Measurements from ENCODE around the gene ELP1.
"Not testable (repeated sequence)": the region's sequence is repeated elsewhere in the genome, so short reads cannot be mapped to it uniquely, and the experiment has no call there.

The ELP1 gene

DNA sequence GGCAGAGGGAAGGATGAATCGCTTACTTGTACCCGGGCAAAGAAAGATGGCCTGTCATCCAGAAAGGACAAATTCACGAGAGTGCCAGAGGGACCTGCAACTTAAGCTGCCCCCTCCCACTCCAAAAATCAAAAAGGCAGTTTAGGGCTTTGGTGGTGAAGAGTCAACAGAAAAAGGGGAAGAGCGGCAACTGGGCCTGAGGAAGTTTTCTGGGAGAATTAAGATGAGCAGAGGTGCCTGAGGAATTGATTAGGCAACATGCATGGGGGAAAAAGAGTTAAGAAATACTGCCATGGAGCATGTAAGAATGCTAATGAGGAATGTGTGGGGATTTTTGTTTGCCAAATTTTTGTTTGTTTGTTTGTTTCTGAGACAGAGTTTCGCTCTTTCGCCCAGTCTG lies 76.4 kb downstream of the ELP1 start:
- DNase-seq (ENCODE audit: extremely low read depth in 1 of 2, low read depth in 1 of 2) = no peak

DNA sequence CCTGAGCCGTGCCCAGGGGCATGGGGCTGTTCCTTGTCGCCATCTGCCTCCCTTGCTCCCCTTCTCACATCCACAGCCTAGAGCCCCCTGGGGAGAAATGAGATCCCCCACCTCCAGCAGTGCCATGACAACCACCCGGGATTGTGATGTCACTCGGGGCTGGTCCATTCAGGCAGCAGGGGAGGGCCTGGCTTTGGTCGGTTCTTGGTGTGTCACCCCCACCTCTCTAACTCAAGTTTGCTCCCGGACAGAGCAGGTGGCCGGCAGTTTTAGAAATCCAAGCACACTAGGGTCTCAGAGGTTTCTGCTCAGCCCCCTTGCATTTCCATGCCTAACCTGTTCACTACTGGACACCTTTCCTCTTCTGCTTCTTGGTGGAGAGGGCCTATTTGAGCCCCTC lies 78.0 kb downstream of the ELP1 start, which contains the start of gene ACTL7B:
Gene ACTL7B (minus strand): TSS at position 99 of the 400 bp plus-strand sequence. CDS start 56 bp downstream, at position 43.
- no peak for DNase-seq (ENCODE audit: extremely low read depth in 1 of 2, low read depth in 1 of 2)

DNA sequence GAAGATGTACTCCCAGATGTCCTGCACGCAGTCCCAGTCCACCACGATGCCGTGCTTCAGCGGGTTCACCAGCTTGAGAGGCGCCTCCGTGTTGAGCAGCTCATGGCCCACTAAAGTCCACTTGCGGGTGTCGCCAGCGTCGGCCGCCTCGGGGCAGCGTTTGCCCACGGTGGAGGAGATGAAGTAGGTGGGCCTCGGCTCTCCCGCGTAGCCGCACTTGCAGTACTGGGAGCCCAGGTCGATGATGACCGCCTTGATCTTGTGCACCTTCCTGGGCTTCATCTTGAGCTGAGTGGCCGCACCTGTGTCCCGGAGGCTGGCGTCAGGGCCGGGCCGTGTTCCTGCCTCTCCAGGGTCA lies 78.4 kb downstream of the ELP1 start:
- no peak for DNase-seq (ENCODE audit: extremely low read depth in 1 of 2, low read depth in 1 of 2)

DNA sequence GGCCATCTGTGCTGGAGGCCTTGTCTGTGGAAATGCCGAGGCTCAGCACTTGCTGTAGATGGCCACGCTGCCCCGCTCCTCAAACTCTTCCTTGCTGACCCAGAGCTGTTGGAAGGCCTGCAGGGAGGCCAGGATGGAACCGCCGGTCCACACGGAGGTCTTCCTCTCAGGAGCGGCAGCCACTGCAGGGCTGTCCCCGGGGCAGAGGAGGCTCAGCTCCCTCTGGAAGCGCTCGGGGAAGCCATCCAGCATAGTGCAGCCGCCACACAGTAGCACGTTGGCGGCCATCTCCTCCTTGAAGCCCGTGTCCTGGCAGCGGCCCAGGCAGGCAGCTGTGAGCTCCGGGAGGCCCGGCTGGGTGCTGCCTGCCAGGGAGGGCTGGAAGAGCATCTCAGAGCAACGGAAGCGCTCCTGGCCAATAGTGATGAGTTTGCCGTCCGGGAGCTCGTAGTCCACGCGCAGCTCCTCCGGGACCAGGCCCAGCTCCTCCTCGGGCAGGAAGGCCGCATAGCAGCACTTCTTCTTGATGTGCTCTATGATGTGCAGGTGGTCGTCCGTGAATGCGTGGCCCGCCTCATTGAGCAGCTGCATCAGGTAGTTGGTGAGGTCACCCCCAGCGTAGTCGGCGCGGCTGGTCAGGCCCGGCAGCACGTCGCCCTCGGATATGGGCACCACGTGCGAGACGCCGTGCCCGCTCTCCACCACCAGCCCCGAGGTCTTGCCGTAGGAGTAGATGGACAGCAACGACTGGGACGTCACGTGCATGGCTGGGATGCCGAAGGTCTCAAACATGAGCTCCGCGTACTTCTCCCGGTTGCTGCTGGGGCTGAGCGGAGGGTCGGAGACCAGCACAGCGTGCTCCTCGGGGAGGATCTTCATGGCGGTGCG lies 79.0 kb downstream of the ELP1 start:
- no peak for DNase-seq (ENCODE audit: extremely low read depth in 1 of 2, low read depth in 1 of 2)

DNA sequence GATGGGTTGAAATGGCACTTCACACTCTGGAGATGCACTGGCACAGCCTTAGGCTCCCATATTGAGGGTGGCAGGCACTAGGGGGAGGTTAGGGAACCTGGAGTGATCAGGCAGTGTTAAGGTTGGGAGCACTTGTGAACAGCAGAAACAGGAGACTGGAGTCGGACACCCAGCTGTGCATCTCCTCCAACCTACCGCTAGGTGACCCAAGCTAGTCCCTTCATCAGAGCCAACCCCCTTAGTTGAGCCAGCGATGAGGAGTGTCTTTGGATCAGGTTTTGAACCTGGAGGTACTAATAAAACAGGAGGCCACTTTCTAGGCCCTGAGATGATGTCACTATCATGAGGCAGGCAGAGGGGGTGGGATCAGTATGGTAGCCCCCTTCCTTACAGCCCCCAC lies 79.8 kb downstream of the ELP1 start:
- no peak for DNase-seq (ENCODE audit: extremely low read depth in 1 of 2, low read depth in 1 of 2)

DNA sequence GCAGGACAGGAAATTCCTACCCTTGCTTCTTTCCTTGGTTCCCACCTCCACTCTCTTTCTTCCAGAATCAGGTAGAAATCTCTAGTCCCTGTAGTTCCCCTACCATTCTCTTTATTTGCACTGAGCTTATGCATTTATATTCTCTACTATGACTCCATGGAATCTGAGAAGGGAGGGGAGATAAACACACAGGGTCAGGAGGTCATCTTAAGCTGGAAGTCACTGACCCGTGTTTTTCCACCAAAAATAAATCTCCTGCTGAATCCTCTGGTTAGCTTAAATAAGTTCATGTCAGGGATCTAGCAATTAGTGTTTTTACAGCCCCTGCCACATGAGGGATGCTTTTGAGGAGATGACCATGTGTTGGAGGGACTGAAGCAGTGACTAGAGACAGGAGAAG lies 81.8 kb downstream of the ELP1 start:
- DNase-seq (ENCODE audit: extremely low read depth in 1 of 2, low read depth in 1 of 2) = no peak

DNA sequence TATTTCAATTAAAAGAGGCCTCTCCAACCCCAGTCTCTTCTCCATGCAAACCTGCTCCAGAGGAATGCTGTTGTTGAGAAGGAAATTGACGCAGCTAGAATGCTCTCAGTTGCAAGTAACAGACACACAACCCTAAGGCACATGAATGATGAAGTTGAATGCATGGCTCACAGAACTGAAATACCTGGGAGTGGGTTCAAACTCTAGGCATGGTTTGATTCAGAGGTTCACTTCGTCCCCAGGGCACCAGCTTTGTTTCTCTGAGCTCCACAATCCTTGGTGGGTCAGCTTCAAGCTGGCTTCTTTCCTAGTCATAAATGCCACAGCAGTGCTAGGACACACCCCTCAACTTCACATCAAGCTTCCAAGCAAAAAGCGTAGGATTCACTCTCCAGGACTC lies 82.8 kb downstream of the ELP1 start:
- no peak for DNase-seq (ENCODE audit: extremely low read depth in 1 of 2, low read depth in 1 of 2)

DNA sequence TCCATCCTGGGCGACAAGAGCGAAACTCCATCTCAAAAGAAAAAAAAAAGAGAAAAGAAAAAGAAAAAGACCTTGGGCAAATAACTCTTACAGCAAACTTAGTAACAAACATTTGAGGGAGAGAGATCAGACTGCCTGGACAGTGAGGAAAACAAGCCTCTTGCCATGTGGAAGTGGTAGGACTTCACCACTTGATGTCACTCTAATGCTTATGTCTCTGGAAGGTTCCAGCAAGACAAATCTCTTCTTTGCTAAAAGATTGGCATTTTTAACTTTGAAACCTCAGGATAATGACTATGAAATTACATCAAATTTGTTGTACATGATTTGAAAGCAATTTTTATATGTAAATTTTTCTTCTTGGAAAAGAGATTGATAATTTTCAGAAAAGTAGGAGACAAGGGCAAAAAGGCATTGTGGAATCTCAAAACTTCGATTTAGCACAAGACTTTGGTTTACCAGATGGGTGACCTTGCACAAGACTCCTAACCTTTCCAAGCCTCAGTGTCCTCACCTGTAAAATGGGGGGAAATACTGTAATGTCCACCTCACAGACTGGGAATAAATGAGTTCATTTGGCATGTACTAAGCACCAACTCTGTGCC lies 83.5 kb downstream of the ELP1 start:
- DNase-seq (ENCODE audit: extremely low read depth in 1 of 2, low read depth in 1 of 2) = no peak

DNA sequence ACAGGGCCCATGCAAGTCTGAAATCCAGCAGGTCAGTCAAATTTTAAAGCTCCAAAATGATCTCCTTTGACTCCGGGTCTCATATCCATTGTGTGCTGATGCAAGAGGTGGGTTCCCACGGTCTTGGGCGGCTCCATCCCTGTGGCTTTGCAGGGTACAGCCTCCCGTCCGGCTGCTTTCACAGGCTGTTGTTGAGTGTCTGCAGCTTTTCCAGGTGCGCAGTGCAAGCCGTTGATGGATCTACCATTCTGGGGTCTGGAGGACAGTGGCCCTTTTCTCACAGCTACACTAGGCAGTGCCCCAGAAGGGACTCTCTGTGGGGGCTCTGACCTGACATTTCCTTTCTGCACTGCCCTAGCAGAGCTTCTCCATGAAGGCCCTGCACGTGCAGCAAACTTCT lies 85.6 kb downstream of the ELP1 start:
- not testable (repeated sequence) for DNase-seq (ENCODE audit: extremely low read depth in 1 of 2, low read depth in 1 of 2)

DNA sequence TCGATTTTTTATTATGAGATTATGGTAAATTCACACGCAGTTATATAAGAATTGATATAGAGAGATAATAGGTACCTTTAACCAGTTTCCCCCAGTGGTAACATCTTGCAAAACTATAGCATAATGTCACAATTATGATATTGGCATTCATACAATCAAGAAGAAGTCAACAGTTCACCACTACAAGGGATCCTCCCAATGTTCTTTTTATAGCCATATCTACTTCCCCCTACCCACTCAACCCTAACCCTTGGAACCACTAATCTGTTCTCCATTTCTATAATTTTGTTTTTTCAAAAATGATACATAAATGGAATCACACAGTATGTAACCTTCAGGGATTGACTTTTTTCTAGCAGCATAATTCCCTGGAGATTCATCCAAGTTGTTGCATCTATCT lies 88.0 kb downstream of the ELP1 start:
- no peak for DNase-seq (ENCODE audit: extremely low read depth in 1 of 2, low read depth in 1 of 2)

DNA sequence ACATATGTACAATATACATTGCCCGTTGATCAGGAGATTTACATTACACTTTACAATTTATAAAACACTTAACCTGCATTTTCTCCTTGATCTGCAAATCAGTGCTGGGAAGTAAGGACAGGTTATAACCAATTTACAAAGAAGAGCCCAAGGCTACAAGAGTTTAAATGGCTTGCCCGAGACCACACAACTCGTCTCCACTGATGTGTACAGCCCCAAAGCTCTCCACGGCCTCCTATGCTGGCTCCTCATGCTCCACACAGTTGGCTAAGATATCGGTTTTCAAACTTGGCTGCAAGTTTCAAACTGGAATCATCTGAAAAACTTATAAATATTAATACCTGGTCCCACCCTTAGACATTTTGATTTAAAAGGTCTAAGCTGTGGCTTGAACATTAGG lies 88.4 kb downstream of the ELP1 start:
- DNase-seq (ENCODE audit: extremely low read depth in 1 of 2, low read depth in 1 of 2) = no peak

DNA sequence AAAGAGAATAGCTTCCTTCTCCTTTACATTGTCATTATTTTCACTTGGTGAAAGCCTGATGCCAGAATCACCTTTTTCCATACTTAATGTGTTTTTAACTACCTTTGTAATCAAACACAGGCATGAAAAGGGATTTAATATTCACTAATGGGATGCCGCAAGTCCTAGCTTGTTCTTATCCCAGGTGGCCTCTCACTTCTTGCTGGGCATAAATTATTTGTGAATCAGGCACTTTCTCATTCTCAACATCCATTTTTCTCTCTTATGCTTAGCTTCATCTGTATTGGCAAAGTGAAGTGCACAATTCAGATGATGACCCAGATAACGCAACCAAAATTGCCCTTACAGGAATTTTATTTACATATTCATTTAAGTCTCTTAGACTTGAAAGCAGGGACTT lies 89.1 kb downstream of the ELP1 start:
- no peak for DNase-seq (ENCODE audit: extremely low read depth in 1 of 2, low read depth in 1 of 2)

DNA sequence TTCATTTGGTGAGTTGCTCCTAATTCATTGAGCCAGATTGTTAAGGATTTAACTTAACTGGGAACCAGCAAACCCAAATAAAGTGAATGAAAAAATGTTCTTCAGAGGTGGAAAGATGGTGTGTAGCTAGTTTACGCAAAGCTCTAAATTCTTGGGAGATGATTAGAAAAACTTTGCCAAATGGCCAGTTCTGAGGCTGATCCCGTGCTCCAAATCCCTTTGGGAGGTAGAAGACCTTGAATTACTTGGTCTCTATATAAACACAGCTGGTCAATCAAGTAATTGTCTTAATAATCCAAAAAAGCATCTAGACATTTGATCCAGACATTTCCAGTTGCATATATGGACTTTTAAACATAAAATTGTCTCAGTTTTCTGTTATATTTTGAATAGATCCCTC lies 89.5 kb downstream of the ELP1 start:
- no peak for DNase-seq (ENCODE audit: extremely low read depth in 1 of 2, low read depth in 1 of 2)

DNA sequence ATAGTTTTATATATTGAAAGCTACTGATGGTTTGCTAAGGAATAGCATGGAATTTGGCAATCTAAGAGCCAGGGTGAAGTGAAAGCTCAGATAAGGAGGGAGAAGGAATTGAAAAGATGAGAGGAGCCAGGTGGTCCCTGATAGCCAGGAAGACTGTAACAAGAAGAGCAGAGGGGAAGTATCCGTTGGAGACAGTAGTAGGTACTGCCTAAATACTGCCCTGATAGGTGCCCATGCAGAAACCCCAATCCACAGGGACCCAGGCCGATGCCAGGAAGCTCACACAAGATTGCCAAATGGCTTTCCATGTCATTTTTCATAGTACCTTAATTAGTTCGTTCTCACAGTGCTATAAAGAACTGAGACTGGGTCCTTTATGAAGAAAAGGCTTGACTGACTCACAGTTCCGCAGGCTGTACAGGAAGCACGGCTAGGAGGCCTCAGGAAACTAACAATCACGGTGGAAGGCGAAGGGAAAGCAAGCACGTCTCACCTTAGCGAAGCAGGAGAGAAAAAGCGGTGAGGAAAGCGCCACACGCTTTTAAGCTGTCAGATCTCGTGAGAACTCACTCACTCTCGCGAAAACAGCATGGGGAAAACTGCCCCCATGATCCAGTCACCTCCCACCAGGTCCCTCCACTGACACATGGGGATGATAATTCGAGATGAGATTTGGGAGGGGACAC lies 91.2 kb downstream of the ELP1 start:
- DNase-seq (ENCODE audit: extremely low read depth in 1 of 2, low read depth in 1 of 2) = no peak

DNA sequence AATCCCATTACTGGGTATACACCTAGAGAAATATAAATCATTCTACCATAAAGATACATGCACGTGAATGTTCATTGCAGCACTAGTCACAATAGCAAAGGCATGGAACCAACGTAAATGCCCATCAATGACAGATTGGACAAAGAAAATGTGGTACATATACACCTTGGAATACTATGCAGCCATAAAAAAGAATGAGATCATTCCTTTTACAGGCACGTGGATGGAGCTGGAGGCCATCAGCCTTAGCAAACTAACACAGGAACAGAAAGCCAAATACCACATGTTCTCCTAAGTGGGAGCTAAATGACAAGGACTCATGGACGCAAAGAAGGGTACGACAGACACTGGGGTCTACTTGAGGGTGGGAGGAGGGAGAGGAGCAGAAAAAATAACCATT lies 94.4 kb downstream of the ELP1 start:
- DNase-seq (ENCODE audit: extremely low read depth in 1 of 2, low read depth in 1 of 2) = not testable (repeated sequence)

DNA sequence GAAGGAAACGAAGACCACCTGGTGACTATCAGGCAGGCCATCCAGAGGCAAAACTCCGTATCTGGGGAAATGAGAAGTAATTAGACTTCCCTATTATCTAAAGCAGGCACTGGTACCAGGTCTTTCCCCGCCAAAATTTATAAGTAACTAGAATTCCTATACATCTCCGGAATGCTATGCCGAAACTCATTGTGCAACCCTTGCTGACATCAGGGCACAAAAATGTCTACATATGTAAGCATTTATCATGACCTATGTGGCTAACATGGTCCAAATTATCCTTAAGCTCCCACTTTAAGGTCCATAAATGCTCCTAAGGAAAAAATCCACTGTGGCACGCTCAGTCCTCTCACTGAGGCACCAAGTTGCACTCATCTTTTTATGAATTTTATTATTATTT lies 95.9 kb downstream of the ELP1 start:
- DNase-seq (ENCODE audit: extremely low read depth in 1 of 2, low read depth in 1 of 2) = no peak

DNA sequence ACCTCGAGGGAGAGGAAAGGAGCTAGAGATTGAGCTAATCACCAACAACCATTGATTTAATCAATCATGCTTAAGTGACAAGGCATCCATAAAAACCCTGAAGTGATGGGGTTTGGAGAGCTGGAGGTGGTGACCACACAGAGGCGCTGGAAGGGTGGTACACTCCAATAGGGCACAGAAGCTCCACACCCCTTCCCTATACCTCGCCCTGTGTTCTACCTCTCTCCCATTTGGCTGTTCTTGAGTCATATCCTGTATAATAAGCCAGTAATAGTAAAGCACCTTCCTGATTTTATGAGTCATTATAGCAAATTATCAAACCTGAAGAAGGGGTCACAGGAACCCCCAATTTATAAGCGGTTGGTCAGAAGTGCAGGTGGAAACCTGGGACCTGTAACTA lies 96.4 kb downstream of the ELP1 start:
- no peak for DNase-seq (ENCODE audit: extremely low read depth in 1 of 2, low read depth in 1 of 2)

DNA sequence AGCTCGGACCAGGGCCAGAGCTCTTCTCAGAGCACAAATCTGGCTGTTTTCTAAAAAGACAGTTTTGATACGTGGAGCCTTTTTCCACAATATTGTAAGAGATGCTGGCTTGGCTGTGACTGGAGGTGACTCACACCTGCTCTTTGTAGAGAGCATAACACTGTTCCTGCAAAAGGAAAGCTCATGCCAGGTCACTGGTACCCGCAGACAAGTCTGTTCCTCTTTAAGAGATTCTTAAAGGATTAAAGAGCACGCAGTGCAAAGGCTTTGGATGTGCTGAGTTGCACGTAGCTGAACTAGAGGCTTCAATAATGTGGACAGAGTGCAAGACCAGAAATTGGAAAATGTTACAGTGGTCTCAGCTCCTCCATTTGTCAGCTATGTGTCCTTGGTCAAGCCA lies 97.1 kb downstream of the ELP1 start:
- no peak for DNase-seq (ENCODE audit: extremely low read depth in 1 of 2, low read depth in 1 of 2)

DNA sequence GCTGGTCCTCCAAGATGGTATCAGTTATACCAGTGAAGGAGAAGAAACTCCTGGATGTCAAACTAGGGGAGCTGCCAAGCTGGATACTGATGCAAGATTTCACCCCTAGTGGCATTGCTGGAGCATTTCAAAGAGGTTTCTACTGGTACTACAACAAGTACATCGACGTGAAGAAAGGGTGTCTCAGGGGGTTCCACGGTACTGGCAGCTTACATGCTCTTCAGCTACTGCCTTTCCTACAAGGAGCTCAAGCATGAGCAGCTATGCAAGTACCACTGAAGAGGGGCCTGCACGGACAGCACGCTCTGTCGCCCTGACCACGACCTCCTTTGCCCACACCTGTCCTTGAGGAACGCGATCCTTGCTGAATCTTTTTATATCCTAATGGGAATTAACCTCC lies 97.6 kb downstream of the ELP1 start:
- DNase-seq (ENCODE audit: extremely low read depth in 1 of 2, low read depth in 1 of 2) = no peak

DNA sequence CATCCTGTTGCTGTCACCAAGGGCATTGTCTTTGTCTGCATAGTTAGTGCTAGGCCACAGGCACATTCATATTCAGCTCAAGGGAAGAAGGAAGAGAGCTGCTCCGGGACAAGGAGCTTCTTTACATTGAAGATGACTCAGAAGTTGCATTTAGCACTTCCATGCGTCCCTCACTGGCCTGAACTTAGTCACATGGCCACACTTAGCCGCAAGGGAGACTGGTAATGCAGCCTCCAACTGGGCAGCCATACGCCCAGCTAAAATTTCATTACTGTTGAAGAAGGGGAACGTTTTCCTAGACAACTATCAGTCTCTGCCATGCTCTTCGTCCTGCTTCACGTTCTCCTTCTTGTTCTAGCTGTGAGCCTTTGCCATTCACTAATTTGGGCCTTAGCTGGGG lies 98.1 kb downstream of the ELP1 start:
- DNase-seq (ENCODE audit: extremely low read depth in 1 of 2, low read depth in 1 of 2) = no peak

DNA sequence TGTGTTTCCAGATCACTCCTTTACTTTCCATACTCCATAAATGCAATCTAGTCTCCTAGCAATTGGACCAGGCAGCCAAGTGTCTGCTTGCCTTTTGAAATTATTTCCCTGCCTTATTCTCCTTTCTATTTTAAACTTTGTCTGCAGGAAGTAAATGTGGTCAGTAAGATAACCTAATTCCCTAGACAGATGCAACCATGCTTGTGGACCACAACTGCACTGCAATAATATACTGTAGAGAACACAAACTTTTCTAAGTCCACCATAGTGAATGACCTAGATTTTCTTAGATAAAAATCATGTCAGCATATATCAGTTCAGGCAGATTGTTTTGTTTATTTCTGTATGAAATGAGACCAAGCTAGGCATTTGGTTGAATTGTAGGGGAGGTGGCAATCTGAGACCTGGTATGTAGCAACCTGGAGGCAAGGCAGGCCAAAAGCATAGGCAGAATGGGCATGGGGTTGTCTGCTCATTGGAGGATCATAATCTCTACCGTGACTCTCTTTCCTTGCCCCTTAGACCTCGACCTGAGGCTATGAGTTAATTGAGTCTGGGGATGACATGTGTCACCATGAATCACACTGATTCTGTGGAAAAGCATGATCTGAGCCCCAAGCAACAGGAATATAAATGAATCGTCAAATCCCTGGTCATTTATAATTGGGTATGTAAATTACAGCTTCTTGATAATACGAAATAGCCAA lies 98.8 kb downstream of the ELP1 start:
- DNase-seq (ENCODE audit: extremely low read depth in 1 of 2, low read depth in 1 of 2) = no peak

DNA sequence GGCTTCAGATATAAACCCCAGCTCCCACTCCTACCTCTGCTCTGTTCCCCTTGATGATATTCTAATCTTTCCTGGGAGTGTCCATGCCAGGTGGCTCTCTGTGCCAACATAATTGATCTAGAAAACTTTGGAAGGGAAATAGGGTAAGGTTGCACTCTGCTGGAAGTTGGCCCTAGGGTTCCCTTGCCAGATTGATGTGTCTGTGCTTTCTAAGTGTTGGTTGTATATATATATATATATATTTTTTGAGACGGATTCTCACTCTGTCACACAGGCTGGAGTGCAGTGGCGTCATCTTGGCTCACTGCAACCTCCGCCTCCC lies 101.8 kb downstream of the ELP1 start:
- DNase-seq (ENCODE audit: extremely low read depth in 1 of 2, low read depth in 1 of 2) = no peak
